CD14-positive monocyte (primary cell): ENCODE results near the gene FANCL. TPM values are rescaled to one million over a fixed set of nuclear protein-coding genes. Genes with fewer than 3 reads are reported as not detected.

Source experiments
- DNase-seq, 3 donors: peaks; one replicate each; pipeline ENCODE4 v3.0.0-alpha.2; 2011 to 2022
- H2AFZ ChIP-seq: 2 replicates; pipeline ENCODE4 v1.6.0; 2012; ENCODE audit warnings: mild to moderate bottlenecking, low read depth, low read length, inconsistent platforms; ENCODE audit not compliant: insufficient read depth, poor library complexity, severe bottlenecking
- H3K27ac ChIP-seq, 2 donors: 1 replicate in 1 of 2; 2 replicates in 1 of 2; pipeline ENCODE4 v1.5.1; 2012 to 2013; ENCODE audit warnings: low read length in 2 of 2, control low read depth in 1 of 2, inconsistent platforms in 1 of 2, low read depth in 1 of 2, mild to moderate bottlenecking in 1 of 2
- H3K27me3 ChIP-seq, 2 donors: one replicate each; pipeline versions ENCODE4 v1.6.0 to v1.6.1; 2011 to 2013; ENCODE audit warnings: low read length in 2 of 2; ENCODE audit not compliant: control insufficient read depth in 2 of 2, insufficient read depth in 2 of 2
- H3K36me3 ChIP-seq, 2 donors: replicated peaks in 1 of 2; 1 replicate in 1 of 2; 2 replicates in 1 of 2; pipeline versions ENCODE4 v1.5.1 to v1.6.1; 2012 to 2013; ENCODE audit warnings: low read length in 2 of 2, control low read depth in 1 of 2, inconsistent platforms in 1 of 2, mild to moderate bottlenecking in 1 of 2; ENCODE audit not compliant: insufficient read depth in 2 of 2, control insufficient read depth in 1 of 2
- H3K4me1 ChIP-seq, 2 donors: 1 replicate in 1 of 2; 2 replicates in 1 of 2; pipeline versions ENCODE4 v1.5.1 to v1.6.1; 2012 to 2013; ENCODE audit warnings: low read length in 2 of 2, control low read depth in 1 of 2, inconsistent platforms in 1 of 2, mild to moderate bottlenecking in 1 of 2, moderate library complexity in 1 of 2; ENCODE audit not compliant: insufficient read depth in 2 of 2, control insufficient read depth in 1 of 2
- H3K4me2 ChIP-seq: replicated peaks from 2 replicates; pipeline ENCODE3; 2012; ENCODE audit warnings: low read length, moderate library complexity, mild to moderate bottlenecking; ENCODE audit not compliant: poor library complexity, severe bottlenecking; ENCODE audit errors: extremely low read depth
- H3K4me3 ChIP-seq, 3 experiments: fragments of 200-600 bp in 1 of 3; sonication (generic) in 1 of 3; replicated peaks in 1 of 3; 1 replicate in 2 of 3; 2 replicates in 1 of 3; pipeline ENCODE4 v1.5.1; 2011 to 2013; ENCODE audit warnings: low read length in 3 of 3, mild to moderate bottlenecking in 3 of 3, control low read depth in 2 of 3, low read depth in 2 of 3, inconsistent platforms in 1 of 3, moderate library complexity in 1 of 3
- H3K79me2 ChIP-seq: 2 replicates; pipeline ENCODE4 v1.6.0; 2012; ENCODE audit warnings: mild to moderate bottlenecking, control low read depth, inconsistent platforms, low read length, moderate library complexity; ENCODE audit not compliant: insufficient read depth
- H3K9ac ChIP-seq: 2 replicates; pipeline ENCODE4 v1.6.0; 2017; ENCODE audit warnings: low read length, mild to moderate bottlenecking; ENCODE audit not compliant: insufficient read depth, poor library complexity, severe bottlenecking
- H3K9me3 ChIP-seq, 2 donors: replicated peaks in 1 of 2; 1 replicate in 1 of 2; 2 replicates in 1 of 2; pipeline versions ENCODE4 v1.5.1 to v1.6.1; 2012 to 2013; ENCODE audit warnings: low read length in 2 of 2, control low read depth in 1 of 2; ENCODE audit not compliant: control insufficient read depth in 1 of 2, insufficient read depth in 1 of 2
- H4K20me1 ChIP-seq: 2 replicates; pipeline ENCODE4 v1.6.0; 2012; ENCODE audit warnings: mild to moderate bottlenecking, low read length, control low read depth, moderate library complexity; ENCODE audit not compliant: insufficient read depth
- H3K27ac Mint-ChIP-seq, 7 donors: one replicate each; pipeline ENCODE4 v1.8.0; 2020; ENCODE audit warnings: mild to moderate bottlenecking in 7 of 7, mixed read lengths in 7 of 7, moderate library complexity in 6 of 7, inconsistent platforms in 2 of 7
- H3K27me3 Mint-ChIP-seq, 3 donors: one replicate each; pipeline ENCODE4 v1.8.0; 2021 to 2022; ENCODE audit warnings: low read depth in 3 of 3, mild to moderate bottlenecking in 3 of 3, mixed read lengths in 3 of 3, moderate library complexity in 3 of 3, inconsistent platforms in 1 of 3
- H3K36me3 Mint-ChIP-seq, 2 donors: one replicate each; pipeline ENCODE4 v1.8.0; 2020; ENCODE audit warnings: mixed read lengths in 2 of 2, inconsistent platforms in 1 of 2, mild to moderate bottlenecking in 1 of 2
- H3K4me1 Mint-ChIP-seq: one replicate; pipeline ENCODE4 v1.8.0; 2020; ENCODE audit warnings: mild to moderate bottlenecking, mixed read lengths
- H3K4me3 Mint-ChIP-seq, 2 donors: one replicate each; pipeline ENCODE4 v1.8.0; 2020; ENCODE audit warnings: mild to moderate bottlenecking in 2 of 2, mixed read lengths in 2 of 2, moderate library complexity in 1 of 2
- H3K9me3 Mint-ChIP-seq, 7 donors: one replicate each; pipeline ENCODE4 v1.8.0; 2020 to 2022; ENCODE audit warnings: mixed read lengths in 7 of 7, mild to moderate bottlenecking in 6 of 7, moderate library complexity in 6 of 7, inconsistent platforms in 2 of 7
- intact Hi-C, 2 donors: fragments of 100-400 bp; cut with micrococcal nuclease; formaldehyde crosslinking; loops; one replicate each; pipeline versions ENCODE4 v1.15.0 to v1.15.1; 2023
- polyA plus RNA-seq, 3 donors: library from polyadenylated mRNA; depleted of rRNA in 1 of 3; unstranded in 2 of 3; stranded (reverse) in 1 of 3; fragments of 300-500 nt in 2 of 3; fragments of >200 nt in 1 of 3; fragmentation: Illumina TruSeq in 2 of 3; gene quantifications; 1 replicate in 2 of 3; 2 replicates in 1 of 3; pipeline ENCODE4 v1.2.3, GENCODE V29; 2012 to 2021
- TF ChIP-seq, protein P1 (sequence below): fragments of 200-600 bp; IDR thresholded peaks from one replicate; pipeline ENCODE4 v1.8.0; 2022; ENCODE audit warnings: antibody characterized with exemption, mild to moderate bottlenecking

The FANCL gene
- polyA plus RNA-seq, 3 donors: 2.2 to 2.6 (median 2.5) TPM

DNA sequence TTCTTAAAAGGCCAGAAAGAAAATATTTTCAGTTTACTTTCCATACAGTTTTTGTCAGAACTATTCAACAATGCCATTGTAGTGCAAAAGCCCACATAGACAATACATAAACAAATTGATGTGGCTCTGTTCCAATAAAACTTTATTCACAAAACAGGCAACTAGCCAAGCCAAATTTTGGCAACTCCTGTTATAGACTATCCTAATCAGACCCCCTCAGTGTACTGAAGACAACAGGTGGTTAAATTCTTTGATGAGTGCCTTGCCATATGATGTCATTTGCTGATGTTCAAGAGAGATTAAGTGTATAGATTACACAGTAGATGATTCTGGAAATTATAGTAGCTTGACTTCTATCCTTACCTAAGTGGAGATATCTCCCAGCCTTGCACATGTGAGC lies 83.4 kb downstream of the FANCL start:
- H2AFZ ChIP-seq: no peak overlapping the region
- TF ChIP-seq, protein P1, sequence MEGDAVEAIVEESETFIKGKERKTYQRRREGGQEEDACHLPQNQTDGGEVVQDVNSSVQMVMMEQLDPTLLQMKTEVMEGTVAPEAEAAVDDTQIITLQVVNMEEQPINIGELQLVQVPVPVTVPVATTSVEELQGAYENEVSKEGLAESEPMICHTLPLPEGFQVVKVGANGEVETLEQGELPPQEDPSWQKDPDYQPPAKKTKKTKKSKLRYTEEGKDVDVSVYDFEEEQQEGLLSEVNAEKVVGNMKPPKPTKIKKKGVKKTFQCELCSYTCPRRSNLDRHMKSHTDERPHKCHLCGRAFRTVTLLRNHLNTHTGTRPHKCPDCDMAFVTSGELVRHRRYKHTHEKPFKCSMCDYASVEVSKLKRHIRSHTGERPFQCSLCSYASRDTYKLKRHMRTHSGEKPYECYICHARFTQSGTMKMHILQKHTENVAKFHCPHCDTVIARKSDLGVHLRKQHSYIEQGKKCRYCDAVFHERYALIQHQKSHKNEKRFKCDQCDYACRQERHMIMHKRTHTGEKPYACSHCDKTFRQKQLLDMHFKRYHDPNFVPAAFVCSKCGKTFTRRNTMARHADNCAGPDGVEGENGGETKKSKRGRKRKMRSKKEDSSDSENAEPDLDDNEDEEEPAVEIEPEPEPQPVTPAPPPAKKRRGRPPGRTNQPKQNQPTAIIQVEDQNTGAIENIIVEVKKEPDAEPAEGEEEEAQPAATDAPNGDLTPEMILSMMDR: no peak
- intact Hi-C loops: no loop called here
- no peaks in the 10 kb centered on the region for H4K20me1 ChIP-seq
- no peaks in the 10 kb centered on the region for H3K4me1 Mint-ChIP-seq
- H3K27ac ChIP-seq: no peak overlapping the region
- DNase-seq: no peak
- no peaks in the 10 kb centered on the region for H3K79me2 ChIP-seq
- H3K9ac ChIP-seq: no peak overlapping the region
- no peak overlapping the region for H3K4me2 ChIP-seq
- peaks cover 64 to 70% of the 10 kb centered on the region in 2 donors for H3K36me3 Mint-ChIP-seq
- peaks cover 28 to 94% of the 10 kb centered on the region in 2 donors for H3K36me3 ChIP-seq
- no peaks in the 10 kb centered on the region for H3K9me3 ChIP-seq
- no peaks in the 10 kb centered on the region for H3K27me3 ChIP-seq
- no peaks in the 10 kb centered on the region for H3K4me1 ChIP-seq
- no peak overlapping the region for H3K4me3 Mint-ChIP-seq
- peaks cover 0 to 1% (median 0%) of the 10 kb centered on the region in 3 donors for H3K27me3 Mint-ChIP-seq
- H3K4me3 ChIP-seq: no peak overlapping the region
- peaks cover 0 to 2% (median 0%) of the 10 kb centered on the region in 7 donors for H3K9me3 Mint-ChIP-seq
- no peak overlapping the region for H3K27ac Mint-ChIP-seq

DNA sequence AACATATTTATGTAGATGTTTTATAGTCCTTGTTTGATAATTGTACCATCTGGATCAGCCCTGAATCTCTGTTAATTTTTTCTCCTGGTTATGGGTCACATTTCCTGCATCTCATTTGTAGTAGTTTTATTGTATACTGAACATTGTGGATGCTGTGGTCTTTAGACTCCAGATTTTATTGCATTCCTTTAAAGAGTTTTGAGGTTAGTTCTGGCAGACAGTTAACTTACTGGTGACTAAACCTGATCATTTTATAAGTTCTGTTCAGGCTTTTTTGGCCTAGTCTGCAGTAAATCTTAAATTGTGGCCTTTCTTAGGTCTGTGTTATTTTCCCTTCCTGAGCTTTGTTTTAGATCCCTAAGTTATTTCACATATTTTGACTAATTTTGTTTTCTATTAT lies 84.3 kb downstream of the FANCL start:
- peak overlapping the region in 1 of 7 donors; percentile 63 for H3K27ac Mint-ChIP-seq
- H3K9ac ChIP-seq: no peak overlapping the region
- no peak overlapping the region for H3K4me2 ChIP-seq
- H3K27me3 ChIP-seq: no peaks in the 10 kb centered on the region
- H4K20me1 ChIP-seq: no peaks in the 10 kb centered on the region
- TF ChIP-seq, protein P1: no peak
- H3K36me3 ChIP-seq: peaks cover 28 to 88% of the 10 kb centered on the region in 2 donors
- H3K79me2 ChIP-seq: no peaks in the 10 kb centered on the region
- intact Hi-C loops: no loop called here
- H3K27ac ChIP-seq: no peak overlapping the region
- H3K4me1 ChIP-seq: no peaks in the 10 kb centered on the region
- no peaks in the 10 kb centered on the region for H3K9me3 ChIP-seq
- H3K4me1 Mint-ChIP-seq: no peaks in the 10 kb centered on the region
- peaks cover 0 to 2% (median 0%) of the 10 kb centered on the region in 7 donors for H3K9me3 Mint-ChIP-seq
- H3K36me3 Mint-ChIP-seq: peaks cover 64 to 65% of the 10 kb centered on the region in 2 donors
- no peak overlapping the region for H3K4me3 ChIP-seq
- H2AFZ ChIP-seq: no peak overlapping the region
- DNase-seq: no peak
- no peak overlapping the region for H3K4me3 Mint-ChIP-seq
- H3K27me3 Mint-ChIP-seq: peaks cover 0 to 1% (median 0%) of the 10 kb centered on the region in 3 donors
